ENCODE results near the gene REPIN1. TPM values are rescaled to one million over a fixed set of nuclear protein-coding genes. Genes with fewer than 3 reads are reported as not detected.
A peak's percentile ranks its signal among the peaks of the same experiment; 100 is the strongest.

REPIN1 gene
- total and polyA plus RNA-seq, 2 donors (not counting 1 experiment from before 2014, with no cell fraction given): 165 to 190 TPM

GRCh38 chr7:150405584-150406311, 37.1 kb downstream of the REPIN1 start:
- Mint-ChIP-seq H3K4me1 (peaks cover 63% of the 10 kb centered on the region), H3K27ac (peak overlapping the region; percentile 100), H3K4me3 (peak overlapping the region; percentile 97), H3K9me3 (ENCODE audit: insufficient read depth) (no peaks in the 10 kb centered on the region), H3K27me3 (no peaks in the 10 kb centered on the region)
- POLR2A ChIA-PET: interaction anchor here (0.6 to 7.1 kb wide), 12 partner anchors 14 to 87 kb away, joined by 3 to 120 read pairs (median 4); partner anchors contain the start of gene REPIN1
- Histone ChIP-seq H3K9me3 (ENCODE audit: control extremely low read depth in 1 of 3, control insufficient read depth in 2 of 3, insufficient read depth in 1 of 3, low read length in 2 of 3) (peaks cover 0 to 3% (median 0%) of the 10 kb centered on the region in 3 donors), H3K9ac (ENCODE audit: low read length) (peak overlapping the region; percentile 94), H3K36me3 (replicated peaks in 1 of 2; ENCODE audit: control extremely low read depth in 1 of 2, control insufficient read depth in 1 of 2, extremely low read depth in 1 of 2, insufficient read depth in 2 of 2, low read length in 1 of 2) (peaks cover 0 to 19% of the 10 kb centered on the region in 2 experiments), H2AFZ (ENCODE audit: insufficient read depth, low read depth, low read length, poor library complexity, severe bottlenecking) (peak overlapping the region; percentile 83), H3K27ac (ENCODE audit: low read length in 2 of 2) (peak overlapping the region; percentile 93 to 97), H3K27me3 (replicated peaks in 1 of 4; ENCODE audit: control extremely low read depth in 1 of 4, control insufficient read depth in 3 of 4, insufficient read depth in 4 of 4, low read length in 3 of 4) (no peaks in the 10 kb centered on the region), H3K79me2 (ENCODE audit: control insufficient read depth, insufficient read depth, low read length) (peaks cover 26% of the 10 kb centered on the region), H4K20me1 (ENCODE audit: control insufficient read depth, insufficient read depth, low read length, poor library complexity, severe bottlenecking) (no peaks in the 10 kb centered on the region), H3K4me1 (ENCODE audit: control insufficient read depth in 2 of 2, insufficient read depth in 2 of 2, low read length in 2 of 2) (peaks cover 49 to 66% of the 10 kb centered on the region in 2 donors), H3K4me2 (replicated peaks; ENCODE audit: low read depth, low read length, poor library complexity, severe bottlenecking) (peak overlapping the region; percentile 95), H3K4me3 (ENCODE audit: control extremely low read depth in 1 of 5, extremely low read depth in 1 of 5, insufficient read depth in 1 of 5, low read depth in 2 of 5, low read length in 4 of 5) (peak overlapping the region; percentile 57 to 90 (median 74))
- CTCF ChIA-PET: interaction anchor here (1.1 to 5.3 kb wide), 11 partner anchors 10 to 49 kb away, joined by 3 to 71 read pairs (median 9); partner anchors contain the start of gene REPIN1
- ATAC-seq (ENCODE audit: low read depth) (peak; percentile 10), DNase-seq (no peak)
- intact Hi-C loops (cut with micrococcal nuclease): loop anchor here (1.0 to 10.0 kb wide), 9 partner anchors 16 to 1418 kb away; partner anchors contain the start of genes ABCB8, ACTR3C, LRRC61 and ZNF775
- 7% methylated on average over 35 of the region's 35 CpGs for WGBS (ENCODE audit: insufficient coverage)
- TF ChIP-seq EZH2 (IDR thresholded peaks at IDR 0.05; ENCODE audit: borderline replicate concordance, insufficient read depth, low read depth, low read length, poor library complexity, severe bottlenecking) (no peak), CTCF (IDR thresholded peaks at IDR 0.05) (peak; percentile 3)

- H3K4me1 Mint-ChIP-seq: peaks cover 61% of the 10 kb centered on the region
- CTCF ChIA-PET: interaction anchor here (1.0 to 5.3 kb wide), 14 partner anchors 9 to 1259 kb away, joined by 3 to 71 read pairs (median 5); partner anchors contain the start of genes REPIN1 and ZNF398
- H3K27me3 Mint-ChIP-seq: no peaks in the 10 kb centered on the region
- Histone ChIP-seq H3K36me3 (replicated peaks in 1 of 2; ENCODE audit: control extremely low read depth in 1 of 2, control insufficient read depth in 1 of 2, extremely low read depth in 1 of 2, insufficient read depth in 2 of 2, low read length in 1 of 2) (peaks cover 0 to 24% of the 10 kb centered on the region in 2 experiments), H2AFZ (ENCODE audit: insufficient read depth, low read depth, low read length, poor library complexity, severe bottlenecking) (peak overlapping the region; percentile 83), H3K27me3 (replicated peaks in 1 of 4; ENCODE audit: control extremely low read depth in 1 of 4, control insufficient read depth in 3 of 4, insufficient read depth in 4 of 4, low read length in 3 of 4) (no peaks in the 10 kb centered on the region), H3K79me2 (ENCODE audit: control insufficient read depth, insufficient read depth, low read length) (peaks cover 26% of the 10 kb centered on the region), H3K9ac (ENCODE audit: low read length) (peak overlapping the region; percentile 94), H3K27ac (ENCODE audit: low read length in 2 of 2) (peak overlapping the region; percentile 93 to 97), H3K9me3 (ENCODE audit: control extremely low read depth in 1 of 3, control insufficient read depth in 2 of 3, insufficient read depth in 1 of 3, low read length in 2 of 3) (peaks cover 0 to 3% (median 0%) of the 10 kb centered on the region in 3 donors), H3K4me3 (ENCODE audit: control extremely low read depth in 1 of 5, extremely low read depth in 1 of 5, insufficient read depth in 1 of 5, low read depth in 2 of 5, low read length in 4 of 5) (peak overlapping the region; percentile 52 to 90 (median 74)), H3K4me2 (replicated peaks; ENCODE audit: low read depth, low read length, poor library complexity, severe bottlenecking) (peak overlapping the region; percentile 95), H3K4me1 (ENCODE audit: control insufficient read depth in 2 of 2, insufficient read depth in 2 of 2, low read length in 2 of 2) (peaks cover 49 to 66% of the 10 kb centered on the region in 2 donors), H4K20me1 (ENCODE audit: control insufficient read depth, insufficient read depth, low read length, poor library complexity, severe bottlenecking) (no peaks in the 10 kb centered on the region)
- peak overlapping the region; percentile 100 for H3K27ac Mint-ChIP-seq
- DNase-seq: peak; percentile 63
- WGBS (ENCODE audit: insufficient coverage): 6% methylated on average over 2 of the region's 2 CpGs
- ATAC-seq (ENCODE audit: low read depth): no peak
- no peaks in the 10 kb centered on the region for H3K9me3 Mint-ChIP-seq (ENCODE audit: insufficient read depth)
- H3K4me3 Mint-ChIP-seq: peak overlapping the region; percentile 97
- intact Hi-C loops (cut with micrococcal nuclease): loop anchor here (1.0 to 10.0 kb wide), 4 partner anchors 39 to 1419 kb away; partner anchors contain the start of gene ABCB8
- POLR2A ChIA-PET: interaction anchor here (0.9 to 7.1 kb wide), 10 partner anchors 13 to 42 kb away, joined by 3 to 120 read pairs (median 4); partner anchors contain the start of gene REPIN1
- no peak for TF ChIP-seq CTCF (IDR thresholded peaks at IDR 0.05)
- TF ChIP-seq EZH2 (IDR thresholded peaks at IDR 0.05; ENCODE audit: borderline replicate concordance, insufficient read depth, low read depth, low read length, poor library complexity, severe bottlenecking): no peak
Measured at GRCh38 chr7:150406312-150406566, 37.6 kb downstream of the REPIN1 start.
